ENCODE data around the gene OSBPL10.

Gene OSBPL10

DNA sequence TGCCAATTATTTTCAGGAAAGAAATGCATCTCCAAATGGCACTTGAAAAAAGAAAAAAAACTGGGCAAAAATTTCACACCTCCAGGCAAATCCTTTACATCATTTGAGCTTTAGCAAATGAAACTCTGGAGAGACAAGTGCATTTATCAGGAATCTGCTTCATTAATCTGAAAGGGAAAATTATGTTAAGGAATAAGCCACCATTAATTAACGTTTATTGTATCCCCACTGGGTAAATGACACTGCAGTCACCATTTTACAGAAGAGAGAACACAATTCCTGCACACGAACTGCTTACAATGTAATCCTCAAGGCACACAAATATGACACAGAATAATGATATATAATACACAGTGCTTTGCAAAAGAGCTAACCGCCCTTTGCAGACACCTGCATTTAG, 217.3 kb downstream of the OSBPL10 start:
- DNase-seq, result no peak

- no peak for DNase-seq
These were observed 218.1 kb downstream of the OSBPL10 start for GRCh38 chr3:31762888-31763351.

- DNase-seq, result no peak
These were observed 218.8 kb downstream of the OSBPL10 start for GRCh38 chr3:31762097-31762764.

GRCh38 chr3:31760654-31761053, 220.4 kb downstream of the OSBPL10 start:
- no peak for DNase-seq

DNA sequence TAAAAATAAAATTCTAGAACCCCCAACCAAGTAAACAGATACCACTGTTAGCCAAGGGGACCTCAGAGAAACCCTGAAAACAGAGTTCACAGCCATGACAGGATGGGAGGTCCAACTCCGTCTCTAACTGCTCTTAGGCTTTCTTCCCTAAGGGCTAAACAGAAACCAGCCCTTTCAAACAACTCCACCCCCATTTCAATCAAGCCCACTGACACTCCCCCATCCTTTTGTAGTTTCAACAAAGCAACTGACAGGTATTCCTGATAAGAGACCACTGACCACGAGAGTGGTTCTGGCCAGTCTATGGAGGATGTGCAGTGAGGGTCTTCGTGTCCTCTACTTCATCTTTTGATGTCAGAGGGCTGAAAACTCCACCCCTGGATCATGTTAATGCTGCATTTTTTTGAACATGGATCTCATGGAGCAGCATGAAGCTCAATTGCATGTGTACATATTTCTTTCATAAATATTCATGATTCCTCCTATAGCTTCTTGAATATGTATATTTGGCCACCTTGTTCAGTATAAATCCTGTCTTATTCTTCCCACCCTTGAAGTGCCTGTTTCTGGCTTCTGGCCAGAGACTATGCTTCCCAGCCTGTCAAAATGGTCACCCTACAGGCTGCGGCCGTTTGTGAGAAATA, 222.6 kb downstream of the OSBPL10 start:
- DNase-seq, result no peak

GRCh38 chr3:31755926-31756658, 225.0 kb downstream of the OSBPL10 start:
- no peak for DNase-seq

DNA sequence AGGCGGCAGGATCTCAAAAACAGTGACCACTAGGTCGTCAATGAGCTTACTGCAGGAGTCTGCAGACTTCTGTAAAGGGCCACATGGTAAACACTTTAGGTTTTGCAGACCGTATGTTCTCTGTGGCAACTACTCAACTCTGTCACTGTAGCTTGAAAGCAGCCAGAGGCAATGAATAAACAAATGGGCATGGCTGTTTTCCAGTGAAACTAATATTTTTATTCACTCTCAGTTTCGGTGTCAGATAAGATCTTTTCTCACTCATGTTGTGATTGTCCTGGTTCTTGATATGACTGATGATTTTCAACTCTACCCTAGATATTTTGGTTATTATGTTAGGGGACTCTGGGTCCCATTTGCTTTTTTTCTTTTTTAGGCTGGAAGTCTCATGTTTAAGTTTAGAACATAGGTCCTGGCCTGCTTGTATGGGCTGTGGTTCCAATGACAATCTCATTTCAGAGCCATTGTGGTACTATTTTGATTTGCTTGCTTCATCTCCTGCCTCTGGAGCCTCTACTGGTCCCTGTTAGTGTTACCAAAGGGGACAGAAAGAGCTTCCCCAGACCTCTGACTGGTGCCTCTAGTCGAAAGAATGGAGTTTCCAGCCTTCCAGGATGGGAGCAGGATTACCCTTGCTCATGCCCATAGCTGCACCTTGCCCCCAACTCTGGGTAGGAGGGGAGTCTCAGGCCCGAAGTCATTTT, 226.3 kb downstream of the OSBPL10 start:
- DNase-seq, result no peak

GRCh38 chr3:31753050-31753425, 228.0 kb downstream of the OSBPL10 start:
- no peak for DNase-seq

DNA sequence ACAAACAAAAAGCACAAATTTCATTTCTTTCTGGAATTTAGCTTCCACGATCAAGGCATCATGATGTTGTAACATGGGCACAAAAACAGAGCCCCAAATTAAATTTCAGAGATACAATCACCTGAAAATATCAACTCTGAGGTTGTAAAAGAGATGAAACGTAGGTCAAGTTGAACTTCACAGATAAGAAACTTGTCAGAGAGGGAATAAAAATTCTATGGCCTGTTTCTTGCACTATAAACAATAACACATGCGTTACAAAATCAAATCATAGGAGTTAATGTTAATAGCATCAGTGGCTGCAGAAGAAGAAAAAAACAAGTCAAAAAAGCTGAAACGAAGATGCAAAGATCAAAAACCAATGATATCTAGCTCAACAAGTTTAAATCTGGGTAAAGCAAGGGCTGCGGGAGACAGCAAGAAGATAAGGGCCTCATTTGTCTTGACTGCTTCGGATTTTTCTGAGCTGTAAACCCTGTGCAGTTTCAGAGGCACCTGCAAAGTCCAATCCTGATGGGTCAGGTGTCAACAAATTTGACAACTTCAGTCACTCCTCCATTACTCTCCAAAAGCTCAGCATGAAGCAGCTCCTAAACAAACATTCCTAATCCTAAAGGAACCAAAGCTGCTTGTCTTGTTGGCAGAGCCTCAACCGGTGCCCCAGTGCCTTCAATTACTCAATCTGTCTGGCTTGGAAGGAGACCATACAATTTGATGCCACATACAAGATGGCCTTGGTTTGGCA, 228.6 kb downstream of the OSBPL10 start:
- no peak for DNase-seq

- no peak for DNase-seq
These were observed 230.7 kb downstream of the OSBPL10 start for GRCh38 chr3:31750341-31750740.

- no peak for DNase-seq
These were observed 232.1 kb downstream of the OSBPL10 start for GRCh38 chr3:31748933-31749295.

DNA sequence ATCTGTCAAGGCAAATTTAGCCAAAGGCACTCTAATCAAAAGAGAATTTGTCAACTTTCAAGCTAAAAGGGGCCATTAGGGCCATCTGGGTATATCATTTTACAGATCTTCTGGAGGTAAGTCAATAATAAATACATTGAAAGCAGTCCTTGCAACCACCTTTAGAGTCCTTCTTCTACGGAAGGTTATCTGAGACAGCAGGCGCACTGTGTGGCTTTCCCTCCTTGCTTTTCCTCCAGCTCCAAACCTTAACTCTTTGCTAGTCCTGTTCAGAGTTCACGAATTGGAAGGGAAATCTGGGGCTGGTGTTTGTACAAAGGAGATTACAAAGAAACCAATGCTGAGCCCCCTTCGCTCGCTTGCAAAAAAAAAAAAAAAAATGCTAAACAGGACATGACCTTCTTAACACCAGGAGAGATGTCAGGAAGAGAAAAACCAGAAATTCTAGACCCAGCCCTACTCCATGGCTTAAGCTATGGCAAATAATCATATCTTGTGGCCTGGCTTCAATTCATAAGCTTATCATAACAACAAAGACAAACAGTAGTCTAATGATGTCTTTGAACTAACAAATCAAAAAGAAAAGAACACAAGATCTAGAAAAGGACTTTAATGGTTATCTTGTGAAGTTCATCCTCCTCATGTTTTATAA, 232.7 kb downstream of the OSBPL10 start:
- DNase-seq, result no peak

DNA sequence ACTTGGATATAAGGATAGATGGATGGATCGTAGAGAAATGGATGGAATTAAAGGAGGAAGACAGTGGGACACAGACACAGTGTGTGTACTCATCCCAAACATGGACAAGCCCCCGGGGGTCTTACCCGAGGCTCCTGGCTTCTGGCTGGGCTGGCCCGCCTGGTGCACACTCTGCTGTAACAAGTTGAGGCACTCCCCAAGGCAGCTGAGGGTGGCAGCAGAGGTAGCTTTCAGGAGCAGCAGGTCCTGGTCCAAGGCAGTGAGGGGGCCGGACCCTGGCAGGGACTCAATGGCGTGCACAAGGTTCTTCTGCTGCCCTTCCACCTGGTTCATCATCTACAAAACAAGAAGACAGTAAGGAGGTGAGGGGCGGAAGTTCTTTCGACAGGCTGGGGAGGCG, 233.3 kb downstream of the OSBPL10 start:
- DNase-seq, result no peak

DNA sequence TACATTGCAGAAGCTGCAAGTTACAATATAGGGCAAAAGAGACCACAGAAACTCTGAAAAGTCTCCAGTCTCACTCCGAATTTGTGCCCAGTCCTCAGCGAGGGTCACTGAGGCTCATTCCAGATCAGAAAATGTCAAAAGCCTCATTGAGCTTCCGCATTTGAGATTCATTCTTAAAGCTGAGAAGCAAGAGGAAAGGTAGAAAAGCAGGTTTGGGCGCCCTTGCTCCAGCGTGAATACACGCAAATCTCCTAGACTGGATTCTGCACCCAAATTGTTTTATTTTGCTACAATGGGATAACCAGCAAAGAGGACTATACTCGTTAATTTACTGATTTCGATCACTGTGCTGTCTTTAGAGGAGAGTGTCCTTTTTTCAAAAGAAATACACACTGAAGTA, 236.1 kb downstream of the OSBPL10 start:
- no peak for DNase-seq

- no peak for DNase-seq
These were observed 237.6 kb downstream of the OSBPL10 start for GRCh38 chr3:31743331-31744089.

DNA sequence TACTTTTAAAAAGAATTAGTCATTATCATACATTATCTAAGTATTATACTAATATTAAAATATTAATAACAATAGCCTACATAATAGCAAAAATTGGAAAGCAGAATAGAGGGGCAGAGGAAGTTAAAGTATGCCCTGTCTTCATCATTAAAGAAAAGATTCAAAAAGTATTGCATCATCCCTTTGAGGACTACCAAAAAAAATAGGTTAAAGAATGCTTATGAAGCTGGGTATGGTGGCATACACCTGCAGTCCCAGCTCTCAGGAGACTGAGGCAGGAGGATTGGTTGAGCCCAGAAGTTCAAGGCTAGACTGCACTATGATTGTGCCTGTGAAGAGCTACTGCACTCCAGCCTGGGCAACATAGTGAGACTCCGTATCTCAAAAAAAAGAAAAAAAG, 240.7 kb downstream of the OSBPL10 start:
- DNase-seq, result no peak

DNA sequence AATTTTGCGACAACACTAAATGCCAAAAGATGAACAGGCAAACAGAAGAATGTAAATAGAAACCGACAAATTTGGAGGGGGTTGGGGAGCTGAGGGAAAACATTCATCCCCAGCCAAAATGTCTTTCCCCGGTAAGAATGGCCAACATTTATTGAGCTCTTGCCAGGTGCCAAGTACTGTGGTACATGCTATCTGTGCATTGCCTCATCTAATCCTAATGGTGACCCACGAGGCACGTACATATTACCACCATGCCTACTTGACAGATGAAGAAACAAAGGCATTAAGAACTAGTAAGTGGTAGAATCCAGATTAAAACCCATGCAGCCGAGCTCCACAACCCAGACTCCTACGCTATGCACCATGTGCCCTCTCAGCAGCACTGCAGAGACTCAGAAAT, 242.7 kb downstream of the OSBPL10 start:
- no peak for DNase-seq

DNA sequence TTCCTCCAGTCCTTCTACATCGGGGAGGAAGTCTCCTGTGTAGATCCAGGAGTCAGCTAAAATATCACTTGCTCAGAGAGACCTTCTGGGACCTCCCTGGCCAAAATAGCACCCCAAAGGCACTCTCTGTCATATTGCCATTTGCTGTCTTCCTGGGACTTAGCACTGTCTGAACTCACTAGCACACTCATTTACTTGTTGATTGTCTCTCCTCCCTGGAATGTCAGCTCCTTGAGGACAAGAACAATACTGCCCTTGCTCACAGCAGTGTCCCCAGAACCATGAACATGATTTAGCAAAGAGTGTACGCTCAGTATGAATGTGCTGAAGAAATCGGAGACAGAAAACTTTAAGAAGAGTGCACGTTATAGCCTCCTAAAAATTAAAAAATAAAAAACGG, 245.4 kb downstream of the OSBPL10 start:
- DNase-seq, result no peak

DNA sequence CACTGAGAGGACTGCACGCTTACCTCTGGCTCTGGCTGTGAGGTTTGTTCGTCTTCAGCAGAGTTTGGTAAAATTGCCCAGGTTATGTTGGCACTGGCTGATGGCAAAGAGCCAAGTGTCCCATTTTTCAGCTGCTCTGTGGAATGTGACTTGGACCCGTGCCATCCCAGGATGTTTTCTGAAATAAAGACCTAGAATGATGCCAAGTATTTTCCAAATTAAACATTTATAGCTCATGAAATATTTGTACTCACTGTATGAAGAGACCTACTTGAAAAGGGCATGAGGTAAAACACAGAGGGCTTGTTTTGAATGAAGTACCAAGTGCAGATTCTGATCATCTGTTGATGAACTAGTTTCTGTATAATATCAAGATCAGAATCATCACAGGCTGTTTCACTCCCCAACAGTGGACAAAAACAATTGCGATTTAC, 247.8 kb downstream of the OSBPL10 start:
- DNase-seq, result no peak

DNA sequence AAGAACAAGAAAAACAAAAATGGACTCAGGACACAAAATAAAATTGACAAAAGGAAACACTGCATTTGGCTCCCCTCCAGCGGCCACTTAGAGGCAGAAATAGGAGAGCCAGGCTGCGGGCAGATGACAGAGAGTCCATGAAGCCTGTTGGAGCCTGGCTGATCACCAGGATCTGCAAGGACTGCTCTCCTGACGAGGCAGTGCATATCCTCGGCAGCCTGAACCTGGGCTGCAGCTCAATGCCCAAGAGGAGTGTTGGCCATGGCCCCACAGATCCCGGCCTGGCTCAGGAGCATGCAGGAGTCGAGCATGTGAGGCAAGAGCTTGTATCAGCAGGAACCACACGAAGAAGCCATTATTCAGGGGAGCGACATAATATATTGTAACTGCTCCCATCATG, 248.5 kb downstream of the OSBPL10 start:
- no peak for DNase-seq

GRCh38 chr3:31729573-31729972, 251.5 kb downstream of the OSBPL10 start:
- no peak for DNase-seq
